DMS114 treated with DMSO at 0.1 percent for 48 hours (cell line): ENCODE measurements around the gene IL1RAPL2.

Experiments
- DNase-seq: peaks from one replicate; lab custom pipeline; 2025; ENCODE audit not compliant: unreplicated experiment; lab: John Stamatoyannopoulos, UW

Gene IL1RAPL2

DNA sequence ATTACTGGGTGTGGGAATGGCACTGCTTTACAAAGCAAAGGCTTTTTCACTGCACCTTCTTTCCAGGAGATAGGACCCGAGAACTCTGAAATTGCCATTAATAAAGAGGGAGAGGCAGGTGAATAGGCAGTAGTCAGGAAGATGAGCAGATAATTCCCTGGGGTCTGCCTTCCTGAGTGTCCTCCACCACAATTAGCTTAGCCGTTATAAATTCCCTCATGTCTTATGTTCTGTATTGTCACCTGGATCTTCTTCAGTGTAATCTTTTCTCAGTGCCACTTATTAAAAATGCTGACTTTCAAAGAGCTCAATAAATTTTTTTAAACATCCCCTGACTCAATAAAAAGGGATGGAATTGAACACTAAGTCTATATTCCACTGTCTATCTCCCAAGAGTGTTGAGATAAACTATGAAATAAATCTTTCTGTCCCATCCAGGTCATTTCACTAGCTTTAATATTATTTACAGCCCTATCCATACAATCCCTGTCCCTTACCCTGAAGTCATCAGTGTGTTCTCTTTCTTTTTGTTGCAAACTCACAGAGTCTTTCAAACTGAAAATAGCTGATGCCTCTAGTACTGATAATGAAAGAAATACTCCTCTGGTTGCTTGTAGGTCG, 984.2 kb downstream of the IL1RAPL2 start:
- DNase-seq: no peak

DNA sequence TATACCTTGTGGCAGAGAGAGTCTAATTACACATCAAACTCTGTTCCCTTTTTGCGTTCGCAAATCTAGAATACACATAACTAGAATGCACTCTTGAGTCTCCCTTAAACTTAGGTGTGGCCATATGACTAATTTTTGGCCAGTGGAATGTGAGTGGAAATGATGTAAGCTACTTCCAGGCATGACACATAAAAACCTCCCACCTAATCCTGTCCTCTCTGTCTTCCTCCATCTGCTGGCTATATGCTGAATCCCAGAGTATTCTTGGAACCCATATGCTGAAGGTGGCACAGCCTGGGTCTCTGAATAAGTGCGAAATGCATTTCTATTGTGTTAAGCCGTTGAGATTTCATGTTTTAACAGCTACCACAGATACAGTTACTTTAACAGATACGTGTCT, 986.4 kb downstream of the IL1RAPL2 start:
- no peak for DNase-seq

DNA sequence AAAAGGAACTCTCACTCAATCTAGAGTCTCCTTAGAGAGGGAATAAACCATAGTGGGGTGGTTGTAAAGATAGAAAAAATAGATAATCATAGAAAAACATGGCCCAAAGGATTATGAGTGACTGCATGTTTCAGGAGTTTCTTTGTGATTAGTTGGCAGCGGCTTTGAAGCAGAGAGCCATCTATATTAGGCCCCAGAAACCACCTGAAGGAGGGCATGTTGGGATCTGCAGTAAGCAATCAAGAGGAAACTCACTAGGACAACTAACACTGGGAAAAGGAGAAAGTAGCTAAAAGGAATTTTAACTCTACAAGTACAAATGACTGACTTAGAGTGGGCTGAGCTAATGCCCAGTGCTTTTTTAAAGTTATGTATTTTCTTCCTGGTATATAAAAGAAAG, 987.1 kb downstream of the IL1RAPL2 start:
- DNase-seq: no peak

DNA sequence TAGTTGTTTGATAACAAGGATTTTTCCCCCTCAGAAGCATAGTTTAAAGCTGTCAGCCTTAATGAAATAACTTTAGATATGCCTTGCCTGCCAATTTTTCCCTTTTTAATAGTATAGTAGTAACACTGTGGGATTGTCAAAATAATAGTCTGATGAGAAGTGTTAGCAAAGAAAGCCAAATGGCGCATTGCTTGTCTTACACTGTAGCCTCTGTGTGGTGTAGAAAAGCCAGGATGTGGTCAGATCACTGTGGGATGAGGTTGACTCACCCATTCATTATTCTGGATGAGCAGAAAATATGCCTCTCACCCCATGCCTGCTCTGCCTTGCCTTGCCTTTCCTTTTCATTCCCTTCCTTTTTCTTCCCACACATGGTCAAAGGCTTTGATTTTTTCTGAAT, 998.5 kb downstream of the IL1RAPL2 start:
- no peak for DNase-seq

DNA sequence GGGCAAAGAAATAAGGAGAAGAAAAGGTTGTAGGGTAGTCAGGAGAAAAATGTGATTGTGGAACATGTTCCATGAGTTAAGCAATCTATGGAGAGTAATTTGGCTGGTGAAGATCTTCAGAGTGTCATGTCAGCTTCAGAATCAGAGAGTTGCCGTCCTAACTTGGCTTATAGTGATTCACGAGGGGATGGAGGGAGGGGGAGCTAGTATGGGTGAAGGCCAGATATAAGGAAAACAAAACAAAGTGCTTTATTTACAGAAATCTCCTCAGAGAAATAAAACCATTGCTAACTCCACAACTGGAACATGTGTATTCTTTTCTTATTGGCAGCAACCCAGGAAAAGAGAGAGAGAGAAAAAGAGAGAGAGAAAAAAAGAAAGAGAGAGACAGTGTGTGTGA, 999.9 kb downstream of the IL1RAPL2 start:
- no peak for DNase-seq

- no peak for DNase-seq
Measured at GRCh38 chrX:105567082-105567481, 1001.1 kb downstream of the IL1RAPL2 start.

- DNase-seq: no peak
Measured at GRCh38 chrX:105608745-105609144, 1042.7 kb downstream of the IL1RAPL2 start.

- DNase-seq: no peak
Measured at GRCh38 chrX:105609530-105609929, 1043.5 kb downstream of the IL1RAPL2 start.

DNA sequence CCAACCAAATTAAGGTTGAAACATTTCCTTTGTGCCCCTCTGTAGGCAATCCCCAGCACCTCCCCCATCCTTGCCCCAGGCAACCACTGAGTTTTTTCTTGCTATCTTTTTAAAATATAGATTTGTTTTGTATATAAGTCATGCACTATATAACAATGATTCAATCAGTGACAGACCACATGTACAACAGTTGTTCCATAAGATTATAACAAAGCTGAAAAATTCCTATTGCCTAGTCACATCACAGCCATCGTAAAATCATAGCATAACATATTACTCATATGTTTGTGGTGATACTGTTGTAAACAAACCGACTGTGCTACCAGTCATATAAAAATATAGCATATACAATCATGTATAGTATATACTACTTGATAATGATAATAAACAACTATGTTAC, 1044.4 kb downstream of the IL1RAPL2 start:
- no peak for DNase-seq

- no peak for DNase-seq
Measured at GRCh38 chrX:105618393-105619101, 1052.5 kb downstream of the IL1RAPL2 start.

DNA sequence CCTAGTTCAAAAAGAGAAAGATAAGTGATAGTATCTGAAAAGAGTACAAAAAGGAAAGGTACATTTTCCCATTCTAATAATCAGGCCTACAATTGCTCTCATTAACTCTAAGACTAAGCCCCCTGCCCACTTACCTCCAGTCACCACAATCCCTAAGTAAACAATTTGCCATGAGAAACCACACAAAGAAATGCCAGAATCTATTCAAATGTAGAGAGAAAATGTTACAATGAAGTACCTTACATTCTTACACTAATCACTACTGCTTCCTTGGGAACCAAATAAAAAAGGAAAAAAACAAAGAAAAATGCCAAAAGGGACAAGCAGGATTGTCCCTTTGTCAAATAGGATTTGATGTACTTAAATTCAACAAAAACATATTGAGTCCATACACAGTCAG, 1068.2 kb downstream of the IL1RAPL2 start:
- no peak for DNase-seq

DNA sequence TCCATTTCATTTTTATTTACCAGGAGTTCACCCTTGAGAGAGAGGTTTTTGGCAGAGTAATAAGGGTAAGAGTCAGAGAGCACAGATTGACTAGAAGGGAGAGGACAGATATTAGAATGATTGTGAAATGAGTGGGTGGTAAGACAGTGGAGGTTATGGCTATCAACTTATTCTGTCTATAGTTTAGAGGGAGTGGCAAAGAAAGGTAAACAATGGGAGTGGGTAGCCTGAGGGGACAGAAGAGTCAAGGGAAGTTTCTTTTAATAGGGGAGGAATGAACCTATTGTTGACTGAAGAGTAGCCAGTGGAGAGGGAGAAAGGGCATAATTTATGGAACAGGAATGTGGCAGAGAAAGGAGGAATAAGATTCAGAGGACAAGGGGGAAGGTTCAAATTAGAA, 1069.8 kb downstream of the IL1RAPL2 start:
- no peak for DNase-seq

GRCh38 chrX:105636667-105637066, 1070.7 kb downstream of the IL1RAPL2 start:
- DNase-seq: no peak

DNA sequence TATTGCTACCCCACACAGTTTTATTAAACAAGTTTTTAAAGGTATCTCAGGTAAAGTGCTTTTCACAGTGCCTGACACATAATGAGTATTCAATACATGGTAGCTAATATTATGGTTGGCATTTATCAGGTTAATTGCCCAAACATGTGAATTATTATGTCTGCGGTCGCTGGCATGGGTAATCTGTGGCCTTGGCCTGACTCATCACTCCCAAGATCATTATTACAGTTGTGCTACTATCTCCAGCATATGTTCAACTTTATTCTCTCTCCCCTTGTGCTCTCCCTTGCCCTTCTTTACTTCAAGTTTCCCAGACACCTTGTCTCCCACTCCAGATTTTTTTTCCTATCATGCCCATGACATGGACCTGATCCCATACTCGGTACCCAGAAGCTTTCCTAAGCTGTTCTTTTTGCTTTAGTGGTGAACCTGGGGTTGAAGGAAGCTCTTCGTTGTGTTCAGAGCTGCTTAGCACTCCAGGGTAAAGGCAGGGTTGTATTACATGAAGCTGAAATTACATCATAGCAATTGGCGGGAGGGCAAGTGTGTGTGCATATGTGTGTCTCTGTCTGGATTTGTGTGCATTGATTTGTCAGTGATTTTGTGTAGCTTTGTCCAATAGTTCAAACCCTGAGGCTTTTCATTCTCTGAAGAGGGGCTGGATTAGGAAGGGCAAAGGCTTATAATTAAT, 1079.8 kb downstream of the IL1RAPL2 start:
- no peak for DNase-seq

DNA sequence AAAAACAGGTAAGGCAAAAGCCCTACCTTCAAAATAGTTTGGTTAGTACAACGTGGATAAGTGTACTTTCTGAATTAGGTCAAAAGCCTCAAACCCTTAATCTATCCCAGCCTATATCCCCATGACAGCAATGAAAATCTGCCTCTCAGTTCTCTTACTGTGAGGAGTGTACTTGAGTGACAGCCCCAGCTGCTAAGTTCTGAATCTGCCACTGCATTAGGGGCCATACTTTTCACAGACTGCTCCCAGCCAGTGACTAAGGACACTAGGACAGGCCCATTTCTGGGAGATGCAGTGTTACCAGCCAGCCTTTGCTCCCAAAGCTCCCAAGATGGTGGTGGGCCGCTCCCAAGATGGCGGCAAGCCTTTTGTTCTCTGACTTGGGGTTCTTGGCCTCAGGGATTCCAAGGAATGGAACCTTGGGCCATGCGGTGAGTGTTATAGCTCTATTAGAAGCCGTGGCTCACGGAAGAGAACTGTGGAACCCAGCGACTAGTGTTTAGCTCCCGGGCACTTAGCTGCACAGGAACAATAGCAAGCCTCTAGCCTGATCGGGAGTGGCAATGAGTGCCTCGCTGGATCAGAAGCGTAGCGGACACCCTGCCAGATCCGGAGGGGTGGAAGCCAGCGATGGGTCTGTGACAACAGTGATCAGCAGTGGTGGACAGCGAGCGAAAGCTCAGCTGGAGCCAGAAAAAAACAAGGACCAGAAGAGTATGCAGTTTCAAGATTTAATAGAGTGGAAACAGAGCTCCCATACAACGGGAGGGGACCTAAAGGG, 1080.8 kb downstream of the IL1RAPL2 start:
- DNase-seq: no peak

- no peak for DNase-seq
Measured at GRCh38 chrX:105647749-105648148, 1081.8 kb downstream of the IL1RAPL2 start.

DNA sequence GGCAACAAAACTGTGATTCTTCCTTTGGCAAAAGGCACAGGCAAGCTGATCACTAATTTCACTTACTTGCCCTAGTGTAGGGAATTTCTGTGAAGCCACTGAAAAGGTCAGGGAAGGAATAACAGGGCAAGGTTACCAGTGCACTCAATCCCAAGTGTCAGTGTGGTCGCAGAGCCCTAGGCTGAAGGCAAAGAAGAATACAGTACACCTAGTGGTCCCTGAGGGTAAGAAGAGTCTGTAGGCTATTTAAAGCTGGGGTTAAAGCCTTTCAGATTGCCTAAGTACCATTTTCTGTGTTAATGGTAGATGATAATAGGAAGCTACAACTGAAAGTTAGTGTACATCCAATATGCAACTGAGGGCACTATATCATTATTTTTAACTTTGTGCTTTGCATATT, 1082.7 kb downstream of the IL1RAPL2 start:
- DNase-seq: no peak

DNA sequence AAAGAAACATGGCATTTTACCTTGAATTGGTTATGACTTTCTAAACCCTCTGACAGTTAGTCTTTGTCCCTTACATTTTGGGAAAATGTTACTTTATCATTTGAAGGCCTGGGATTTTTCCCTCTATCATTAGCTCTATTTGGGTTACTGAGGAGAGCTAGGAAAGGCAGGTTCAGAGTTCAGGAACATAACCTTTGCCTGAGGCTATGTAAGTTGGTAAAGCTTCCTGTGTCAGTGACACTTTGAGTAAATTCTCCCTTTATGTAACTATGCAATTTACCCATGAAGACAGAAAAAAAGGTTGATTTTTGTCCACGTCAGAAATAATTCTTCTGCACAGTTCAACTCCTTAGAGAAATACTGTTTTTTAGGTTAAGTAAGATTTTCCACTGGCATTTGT, 1084.6 kb downstream of the IL1RAPL2 start:
- no peak for DNase-seq

- no peak for DNase-seq
Measured at GRCh38 chrX:105650986-105651385, 1085.0 kb downstream of the IL1RAPL2 start.

DNA sequence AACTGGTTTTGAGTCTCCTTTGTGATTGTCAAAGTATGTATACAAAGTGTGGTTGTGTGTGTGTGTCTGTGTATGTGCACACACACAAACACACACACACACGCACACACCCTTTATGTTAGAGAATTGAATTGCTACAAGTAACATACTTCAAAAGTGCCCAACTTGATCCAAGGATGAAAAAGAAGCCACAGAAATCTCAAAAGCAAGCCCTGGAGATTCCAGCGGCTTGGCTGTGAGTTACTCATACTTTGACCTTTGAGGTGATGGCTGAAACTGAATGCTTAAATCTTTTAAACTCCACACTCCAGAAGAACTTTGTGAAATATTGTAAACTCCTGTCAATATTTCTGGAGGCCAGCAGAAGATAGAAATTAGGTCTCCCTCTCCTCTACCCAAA, 1087.9 kb downstream of the IL1RAPL2 start:
- DNase-seq: no peak

DNA sequence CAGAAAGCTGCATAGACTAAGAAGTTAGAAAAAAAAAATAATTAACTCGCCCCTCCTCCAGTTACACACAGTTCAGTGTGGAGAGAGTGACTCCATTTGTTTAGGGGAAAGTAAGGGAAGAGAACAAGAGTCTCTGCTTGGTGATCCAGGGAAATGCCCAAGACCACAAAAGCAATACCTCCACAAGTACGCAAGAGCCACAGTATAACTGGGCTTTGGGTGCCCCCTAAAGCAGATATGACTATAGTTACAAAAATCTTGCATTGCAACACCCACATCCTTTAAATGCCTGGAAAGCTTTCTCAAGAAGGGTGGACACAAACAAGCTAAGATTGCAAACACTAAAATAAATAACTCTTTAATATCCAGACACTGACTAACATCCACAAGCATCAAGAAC, 1092.1 kb downstream of the IL1RAPL2 start:
- DNase-seq: no peak

GRCh38 chrX:105662248-105662647, 1096.2 kb downstream of the IL1RAPL2 start:
- no peak for DNase-seq
